Activated CD4-positive, alpha-beta T cell treated with anti-CD3 and anti-CD28 coated beads, Interleukin-2, amount 50 U/mL, for 24 hours (primary cell): Measurements from ENCODE around the gene CLSTN2.

Experiments
- DNase-seq, 2 donors: peaks; one replicate each; pipeline ENCODE4 v3.0.0-alpha.2; 2020; ENCODE audit warnings: low read depth in 1 of 2, low spot score in 1 of 2

Gene CLSTN2

GRCh38 chr3:140091143-140091542 lies 156.2 kb downstream of the CLSTN2 start:
- DNase-seq: no peak

GRCh38 chr3:140092848-140093536 lies 158.0 kb downstream of the CLSTN2 start:
- DNase-seq: no peak

- no peak for DNase-seq
Measured at GRCh38 chr3:140093742-140094141, 158.8 kb downstream of the CLSTN2 start.

GRCh38 chr3:140094487-140094886 lies 159.5 kb downstream of the CLSTN2 start:
- DNase-seq: no peak

GRCh38 chr3:140096037-140096436 lies 161.1 kb downstream of the CLSTN2 start:
- no peak for DNase-seq

- no peak for DNase-seq
Measured at GRCh38 chr3:140097874-140098635, 163.1 kb downstream of the CLSTN2 start.

GRCh38 chr3:140100479-140100878 lies 165.5 kb downstream of the CLSTN2 start:
- no peak for DNase-seq

GRCh38 chr3:140103166-140103565 lies 168.2 kb downstream of the CLSTN2 start:
- no peak for DNase-seq

- no peak for DNase-seq
Measured at GRCh38 chr3:140103986-140104645, 169.1 kb downstream of the CLSTN2 start.

- no peak for DNase-seq
Measured at GRCh38 chr3:140113996-140114788, 179.2 kb downstream of the CLSTN2 start.

GRCh38 chr3:140114789-140115080 lies 179.8 kb downstream of the CLSTN2 start:
- no peak for DNase-seq

- DNase-seq: no peak
Measured at GRCh38 chr3:140117096-140117526, 182.1 kb downstream of the CLSTN2 start.

GRCh38 chr3:140122183-140122582 lies 187.2 kb downstream of the CLSTN2 start:
- no peak for DNase-seq

GRCh38 chr3:140128217-140128616 lies 193.2 kb downstream of the CLSTN2 start:
- DNase-seq: no peak

GRCh38 chr3:140128631-140129030 lies 193.6 kb downstream of the CLSTN2 start:
- DNase-seq: no peak

- DNase-seq: no peak
Measured at GRCh38 chr3:140129768-140130284, 194.8 kb downstream of the CLSTN2 start.

- no peak for DNase-seq
Measured at GRCh38 chr3:140131895-140132294, 196.9 kb downstream of the CLSTN2 start.

GRCh38 chr3:140134231-140134965 lies 199.4 kb downstream of the CLSTN2 start:
- DNase-seq: no peak

- DNase-seq: no peak
Measured at GRCh38 chr3:140135461-140135860, 200.5 kb downstream of the CLSTN2 start.

- DNase-seq: no peak
Measured at GRCh38 chr3:140143367-140144069, 208.5 kb downstream of the CLSTN2 start.
